HG03039 (cell line): Measurements from ENCODE around the gene PLEKHN1.
"Not testable (repeated sequence)": the region's sequence is repeated elsewhere in the genome, so short reads cannot be mapped to it uniquely, and the experiment has no call there.

Experiments used
- ATAC-seq: cut with Tn5 transposase; IDR thresholded peaks from one replicate; pipeline ENCODE4 v1.9.1; 2021; ENCODE audit warnings: mild to moderate bottlenecking, moderate library complexity; ENCODE audit not compliant: unreplicated experiment

PLEKHN1 gene

DNA sequence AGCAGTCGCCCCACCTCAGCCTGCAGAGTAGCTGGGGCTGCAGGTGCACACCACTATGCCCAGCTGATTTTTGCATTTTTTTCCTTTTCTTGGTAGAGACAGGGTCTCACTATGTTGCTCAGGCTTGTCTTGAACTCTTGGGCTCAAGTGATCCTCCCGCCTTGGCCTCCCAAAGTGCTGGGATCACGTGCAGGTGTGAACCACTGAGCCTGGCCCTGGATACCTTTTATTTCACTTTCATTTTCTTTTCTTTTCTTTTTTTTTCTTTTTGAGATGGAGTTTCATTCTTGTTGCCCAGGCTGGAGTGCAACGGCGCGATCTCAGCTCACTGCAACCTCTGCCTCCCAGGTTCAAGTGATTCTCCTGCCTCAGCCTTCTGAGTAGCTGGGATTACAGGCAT, 25.0 kb downstream of the PLEKHN1 start:
- not testable (repeated sequence) for ATAC-seq

DNA sequence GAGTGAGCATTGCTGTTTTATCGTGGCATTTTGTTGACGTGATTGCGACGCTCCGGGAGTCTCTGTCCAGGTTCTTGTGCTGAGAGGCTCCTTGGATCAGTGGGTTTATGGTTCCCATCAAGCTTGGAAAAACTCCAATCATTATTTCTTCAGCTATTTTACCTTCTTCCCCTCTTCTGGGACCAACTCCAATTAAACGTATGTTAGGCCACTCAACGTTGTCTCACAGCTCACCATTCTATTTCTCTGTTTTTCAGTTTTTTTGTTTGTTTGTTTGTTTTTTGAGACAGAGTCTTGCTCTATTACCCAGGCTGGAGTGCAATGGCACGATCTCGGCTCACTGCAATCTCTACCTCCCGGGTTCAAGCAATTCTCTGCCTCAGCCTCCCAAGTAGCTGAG, 25.6 kb downstream of the PLEKHN1 start:
- ATAC-seq, result no peak

DNA sequence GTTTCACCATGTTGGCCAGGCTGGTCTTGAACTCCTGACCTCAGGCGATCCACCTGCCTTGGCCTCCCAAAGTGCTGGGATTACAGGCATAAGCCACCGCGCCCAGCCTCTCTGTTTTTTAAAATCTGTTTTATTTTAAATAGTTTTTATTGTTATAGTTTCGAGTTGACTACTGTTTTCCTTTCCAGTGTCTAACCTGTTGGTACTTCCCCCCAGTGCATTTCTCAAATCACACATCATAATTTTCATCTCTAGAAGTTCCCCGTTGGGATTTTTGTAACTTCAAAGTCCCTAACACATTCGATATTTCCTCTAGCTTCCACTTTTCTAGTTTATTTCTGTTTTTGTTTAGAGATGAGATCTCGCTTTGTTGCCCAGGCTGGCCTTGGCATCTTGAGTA, 26.1 kb downstream of the PLEKHN1 start:
- no peak for ATAC-seq

DNA sequence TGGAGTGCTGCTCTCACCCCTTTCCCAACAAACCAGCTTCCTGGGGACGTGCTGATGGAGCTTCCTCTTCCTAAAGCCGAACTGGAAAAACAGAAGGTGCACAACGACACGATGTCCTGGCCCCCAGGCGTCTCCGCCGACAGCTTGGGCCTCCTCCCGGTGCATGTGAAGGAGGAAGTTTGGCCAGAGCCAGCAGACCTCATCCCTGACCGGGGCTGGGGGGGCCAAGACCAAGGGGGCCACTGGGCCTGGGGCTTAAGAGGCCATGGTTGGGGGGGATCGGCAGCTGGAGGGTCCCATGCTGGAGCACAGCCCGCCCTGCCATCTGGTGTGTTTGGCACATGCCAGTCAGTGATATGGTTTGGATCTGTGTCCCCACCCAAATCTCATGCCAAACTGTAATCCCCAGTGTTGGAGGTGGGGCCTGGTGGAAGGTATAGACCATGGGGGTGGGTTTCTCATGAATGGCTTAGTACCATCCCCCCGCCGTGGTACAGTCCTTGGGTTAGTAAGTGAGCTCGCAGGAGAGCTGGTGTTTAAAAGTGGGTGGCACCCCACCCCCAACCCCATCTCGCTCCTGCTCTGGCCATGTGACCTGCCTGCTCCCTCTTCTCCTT, 27.2 kb downstream of the PLEKHN1 start:
- no peak for ATAC-seq

DNA sequence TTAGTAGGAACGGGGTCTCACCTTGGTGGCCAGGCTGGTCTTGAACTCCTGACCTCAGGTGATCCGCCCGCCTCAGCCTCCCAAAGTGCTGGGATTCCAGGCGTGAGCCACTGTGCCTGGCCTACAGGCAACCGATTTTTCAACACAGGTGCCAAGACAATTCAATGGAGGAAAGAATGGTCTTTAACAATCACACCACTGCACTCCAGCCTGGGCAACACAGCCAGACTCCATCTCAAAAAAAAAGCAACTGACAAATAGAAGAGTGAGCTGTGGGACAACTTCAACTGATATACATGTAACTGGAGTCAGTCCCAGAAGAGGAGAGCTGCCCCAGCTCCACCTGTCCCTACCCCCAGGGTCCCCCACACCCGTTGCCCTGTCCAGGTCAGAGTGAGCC, 28.3 kb downstream of the PLEKHN1 start:
- not testable (repeated sequence) for ATAC-seq

DNA sequence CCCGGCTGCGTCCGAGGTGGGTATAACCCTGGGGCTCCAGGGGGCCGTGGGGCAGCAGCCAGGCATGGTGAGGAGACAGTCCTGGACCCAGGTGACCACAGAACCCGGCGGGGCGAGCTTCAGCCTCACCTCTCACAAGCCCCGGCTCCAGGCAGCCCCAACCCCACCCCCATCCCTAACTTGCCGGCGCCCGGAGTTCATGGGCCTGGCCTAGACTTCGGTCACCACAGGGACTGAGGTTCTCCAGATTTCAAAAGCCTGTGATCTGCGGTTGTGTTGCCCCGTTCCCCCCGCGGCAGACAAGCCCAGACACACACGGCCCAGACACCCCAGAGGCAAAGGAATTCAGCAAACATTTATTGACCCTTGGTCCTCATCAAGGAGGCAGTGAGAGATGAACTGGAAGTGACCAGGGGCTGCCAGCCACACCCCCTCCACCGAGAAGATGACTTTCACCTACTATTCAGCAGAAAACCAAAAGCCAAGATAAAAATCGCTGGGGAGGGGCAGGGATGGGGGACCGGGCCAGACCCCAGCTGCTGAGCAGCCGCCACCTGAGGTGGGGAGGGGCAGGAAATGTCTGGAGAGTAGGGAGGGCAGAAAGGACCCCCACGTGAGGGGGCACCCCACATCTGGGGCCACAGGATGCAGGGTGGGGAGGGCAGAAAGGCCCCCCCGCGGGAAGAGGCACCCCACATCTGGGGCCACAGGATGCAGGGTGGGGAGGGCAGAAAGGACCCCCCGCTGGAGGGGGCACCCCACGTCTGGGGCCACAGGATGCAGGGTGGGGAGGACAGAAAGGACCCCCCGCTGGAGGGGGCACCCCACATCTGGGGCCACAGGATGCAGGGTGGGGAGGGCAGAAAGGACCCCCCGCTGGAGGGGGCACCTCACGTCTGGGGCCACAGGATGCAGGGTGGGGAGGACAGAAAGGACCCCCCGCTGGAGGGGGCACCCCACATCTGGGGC, 29.7 kb downstream of the PLEKHN1 start:
- ATAC-seq, result no peak

DNA sequence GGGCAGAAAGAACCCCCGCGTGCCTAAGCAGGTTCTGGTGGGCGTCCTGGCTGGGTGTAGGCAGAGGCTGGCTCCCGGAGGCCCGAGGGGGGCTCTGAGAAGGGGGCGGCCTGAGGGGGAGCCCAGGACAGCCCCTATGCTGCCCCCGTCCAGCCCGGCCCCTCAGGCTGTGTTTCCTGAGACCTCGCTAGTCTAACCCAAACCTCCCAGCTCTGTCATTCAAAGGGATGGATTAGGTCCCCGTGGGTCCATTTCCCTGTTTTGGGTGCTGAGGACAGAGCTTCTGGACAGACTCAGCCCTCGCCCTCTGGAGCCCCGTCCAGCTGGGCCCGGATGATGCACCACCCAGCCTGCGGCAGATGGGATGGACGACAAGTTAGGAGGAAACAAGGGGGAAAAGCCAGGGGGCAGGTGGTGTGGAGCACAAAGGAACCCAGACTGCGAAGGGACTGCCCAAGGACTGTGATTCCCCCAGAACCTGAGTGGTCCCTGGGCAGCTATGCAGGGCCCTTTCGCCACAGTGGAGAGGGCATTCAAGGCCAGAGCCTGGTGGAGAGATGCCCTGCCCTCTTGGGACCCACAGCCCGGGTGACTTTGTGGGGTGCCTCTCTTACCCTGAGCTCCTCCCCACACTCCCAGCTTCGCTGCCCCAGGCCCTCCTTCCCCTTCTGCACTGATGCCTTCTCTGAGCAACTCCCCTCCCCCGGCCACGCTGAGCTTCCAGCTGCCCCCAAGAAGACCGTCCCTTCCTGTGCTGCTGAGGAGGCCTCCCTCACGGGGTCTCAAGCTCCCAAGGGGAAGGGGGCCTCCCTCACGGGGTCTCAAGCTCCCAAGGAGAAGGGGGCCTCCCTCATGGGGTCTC, 30.8 kb downstream of the PLEKHN1 start:
- ATAC-seq, result no peak

DNA sequence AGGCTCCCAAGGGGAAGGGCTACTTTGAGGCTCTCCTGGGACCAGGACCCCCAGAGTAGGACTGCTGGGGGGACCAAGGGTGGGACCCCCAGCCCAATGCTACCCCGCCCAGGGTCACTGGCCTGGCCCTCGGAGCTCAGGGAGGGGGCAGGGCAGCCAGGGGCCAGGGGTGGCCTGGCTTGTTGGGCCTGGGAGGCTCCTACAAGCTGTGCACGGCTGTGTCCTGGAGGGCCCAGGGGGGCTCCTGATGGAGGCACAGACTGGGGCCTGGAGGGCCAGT, 31.4 kb downstream of the PLEKHN1 start:
- no peak for ATAC-seq

DNA sequence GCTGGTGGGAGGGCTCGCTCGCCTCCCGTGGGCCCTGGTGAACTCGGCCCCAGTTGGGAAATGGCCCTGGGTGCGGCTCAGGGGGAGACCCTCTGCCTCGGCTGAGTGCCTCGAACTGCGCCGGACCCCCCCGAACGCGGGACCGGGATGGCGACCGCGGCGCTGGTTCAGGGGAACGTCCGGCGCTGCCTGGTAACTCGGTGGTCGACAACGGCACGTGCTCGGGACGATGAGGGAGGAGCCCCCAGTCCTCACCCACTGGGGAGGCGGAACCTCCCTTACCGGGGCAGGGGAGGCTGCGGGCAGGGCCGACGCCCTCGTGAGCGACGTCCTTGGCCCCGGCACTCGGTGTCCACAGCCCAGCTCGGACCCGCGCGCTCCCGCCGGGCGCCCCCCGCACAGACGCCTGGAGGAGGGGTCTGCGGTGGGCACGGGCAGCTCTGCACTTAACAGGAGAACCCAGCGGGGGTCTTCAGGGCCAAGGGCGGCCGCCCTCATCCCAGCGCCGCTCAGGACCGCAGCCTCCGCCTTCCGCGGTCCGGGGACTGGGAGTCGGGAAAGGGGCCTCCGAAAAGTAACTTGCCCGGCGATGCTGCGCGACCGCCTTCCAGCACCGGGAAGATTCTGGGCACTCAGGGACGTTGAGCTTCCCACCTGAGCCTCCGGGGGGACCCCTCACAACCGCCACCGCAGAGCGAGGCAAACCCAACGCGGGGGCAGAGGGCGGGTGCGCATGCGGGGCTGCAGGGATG, 31.9 kb downstream of the PLEKHN1 start:
- no peak for ATAC-seq

DNA sequence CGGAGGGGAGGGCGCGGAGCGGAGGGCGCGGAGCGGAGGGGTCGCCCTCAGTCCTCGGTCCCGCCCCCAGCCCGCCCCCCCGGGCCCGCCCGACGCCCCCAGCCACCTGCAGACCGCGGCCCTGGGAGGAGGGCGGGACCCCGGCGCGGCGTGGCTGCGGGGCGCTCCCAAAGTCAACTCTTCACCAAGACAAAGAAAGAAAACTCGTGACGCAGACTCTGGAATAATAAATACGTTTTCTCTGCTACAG, 32.4 kb downstream of the PLEKHN1 start:
- ATAC-seq, result no peak

DNA sequence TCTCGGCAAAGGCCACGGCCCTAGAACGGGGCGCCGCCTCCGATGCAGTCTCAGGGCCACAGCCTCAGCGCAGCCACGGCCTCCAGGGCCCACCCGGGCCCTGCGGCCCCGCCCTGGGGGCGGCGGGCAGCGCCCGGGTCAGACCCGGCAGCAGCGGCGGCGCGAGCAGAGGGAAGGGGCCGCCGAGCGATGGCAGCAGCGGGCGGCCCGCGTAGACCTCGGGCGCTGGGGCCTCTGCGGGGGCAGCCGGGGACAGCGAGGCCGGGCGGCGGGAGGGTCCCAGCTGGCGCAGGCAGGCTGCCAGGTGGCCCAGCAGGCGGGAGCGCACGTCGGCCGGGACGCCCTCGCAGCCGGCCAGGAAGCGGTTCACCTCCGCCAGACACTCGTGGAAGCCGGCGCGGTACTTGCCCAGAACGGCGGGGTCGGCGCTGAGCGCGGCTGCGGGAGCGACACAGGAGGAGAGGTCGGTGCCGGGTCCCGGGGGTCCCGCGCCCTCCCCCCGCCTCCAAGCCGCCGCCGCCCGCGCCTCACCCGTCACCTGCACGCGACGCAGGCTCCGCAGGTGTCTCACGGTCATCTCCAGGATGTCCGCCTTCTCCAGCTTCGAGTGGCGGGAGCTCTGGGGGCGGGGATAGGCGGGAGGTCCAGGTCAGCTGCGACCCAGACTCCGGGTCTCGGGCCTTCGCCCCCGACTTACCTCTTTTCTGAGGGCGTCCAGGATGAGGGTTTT, 32.9 kb downstream of the PLEKHN1 start:
- ATAC-seq, result no peak

DNA sequence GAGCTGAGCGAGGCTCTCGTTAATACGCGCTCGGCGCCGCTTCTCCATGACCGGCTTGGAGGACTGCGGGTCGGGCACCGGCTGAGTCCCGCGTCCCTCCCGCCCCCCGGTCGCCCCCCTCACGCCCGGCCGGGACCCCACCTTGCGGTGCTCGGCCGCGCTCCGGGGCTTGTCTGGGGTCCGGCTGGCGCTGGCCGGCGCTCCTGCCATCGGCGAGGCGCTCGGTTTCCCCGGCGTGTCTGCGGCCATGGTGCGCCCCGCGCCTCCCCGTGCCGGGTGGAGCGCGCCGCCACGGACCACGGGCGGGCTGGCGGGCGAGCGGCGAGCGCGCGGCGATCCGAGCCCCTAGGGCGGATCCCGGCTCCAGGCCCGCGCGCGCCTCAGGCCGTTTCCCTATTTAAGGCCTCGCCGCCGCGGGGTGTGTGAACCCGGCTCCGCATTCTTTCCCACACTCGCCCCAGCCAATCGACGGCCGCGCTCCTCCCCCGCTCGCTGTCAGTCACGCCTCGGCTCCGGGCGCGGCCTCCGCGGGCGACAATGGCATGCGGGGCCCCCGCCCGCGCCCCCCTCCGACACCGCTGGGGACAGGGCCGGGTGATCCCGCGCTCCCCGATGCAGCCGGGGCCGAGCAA, 33.6 kb downstream of the PLEKHN1 start, which contains the start of gene HES4:
TSS of gene HES4 (minus strand) at position 373 of the 632 bp plus-strand sequence. CDS start at position 249, 124 bp downstream.
- ATAC-seq, result no peak

DNA sequence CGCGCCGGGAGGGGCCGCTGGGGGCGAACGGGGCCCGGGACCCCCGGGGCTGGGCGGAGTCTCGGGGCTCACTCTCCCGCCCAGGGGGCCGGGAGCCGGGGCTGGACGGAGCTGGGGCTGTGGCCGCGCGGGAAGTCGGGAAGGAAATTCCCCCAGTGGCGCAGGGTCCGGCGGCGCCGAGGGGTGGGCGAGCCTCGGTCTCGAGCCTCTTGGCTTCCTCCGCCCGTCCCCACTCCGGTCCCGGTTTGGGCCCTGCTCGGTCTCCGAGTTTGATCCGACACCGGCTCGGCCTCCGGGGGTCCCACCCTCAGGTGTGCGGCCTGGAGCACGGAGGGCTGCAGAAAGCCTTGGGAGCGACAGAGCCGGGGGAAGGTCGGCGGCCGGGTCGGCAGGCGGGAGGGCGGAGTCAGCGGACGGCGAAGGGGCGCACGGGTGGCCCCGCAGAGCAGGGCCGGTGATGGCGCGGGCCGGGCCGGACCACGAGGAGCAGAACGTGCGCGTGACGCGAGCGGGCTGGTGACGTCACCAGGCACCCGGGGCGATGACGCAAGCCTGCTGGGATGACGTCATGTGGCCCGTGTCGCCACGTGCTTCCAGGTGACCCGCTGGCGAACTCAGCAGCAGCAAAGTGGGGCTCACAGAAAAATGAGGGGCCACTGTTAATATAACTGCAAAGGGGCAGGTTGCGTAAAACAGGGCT, 34.2 kb downstream of the PLEKHN1 start:
- ATAC-seq, result no peak

DNA sequence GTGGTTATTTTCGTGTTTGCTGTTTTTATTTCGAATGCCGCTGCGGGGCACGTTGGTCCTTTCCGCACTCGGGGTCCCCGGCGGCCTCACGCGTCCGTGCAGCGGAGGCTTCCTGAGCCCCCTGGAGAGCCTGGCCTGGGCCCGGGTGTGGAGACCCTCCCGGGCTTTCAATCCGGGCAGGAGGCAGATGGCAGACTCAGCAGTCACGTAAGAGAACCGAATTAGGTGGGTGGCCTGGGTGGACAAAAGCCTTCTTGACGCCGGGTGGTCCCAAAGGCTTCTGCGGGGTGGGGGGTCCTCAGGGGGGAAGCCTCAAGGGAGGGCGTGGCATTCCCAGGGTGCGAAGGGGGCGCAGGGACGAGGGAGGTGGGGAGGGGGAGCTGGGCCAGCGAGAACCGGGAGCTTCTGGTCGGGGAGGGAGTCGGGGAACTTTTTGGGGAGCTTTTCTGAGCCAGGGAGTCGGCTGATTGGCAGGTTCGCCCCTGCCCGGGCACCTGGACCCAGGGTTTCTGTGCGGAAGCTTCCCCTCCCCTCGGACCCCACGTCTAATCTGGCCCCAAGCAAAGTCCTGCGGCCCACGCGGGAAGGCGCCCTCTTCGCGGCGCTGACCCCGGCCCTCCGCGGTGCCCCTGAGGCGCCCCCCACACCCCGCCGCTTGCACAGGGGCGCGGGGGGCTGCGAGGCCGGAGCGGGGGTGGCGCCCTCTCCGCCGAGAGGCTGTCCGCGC, 34.9 kb downstream of the PLEKHN1 start:
- ATAC-seq, result no peak

DNA sequence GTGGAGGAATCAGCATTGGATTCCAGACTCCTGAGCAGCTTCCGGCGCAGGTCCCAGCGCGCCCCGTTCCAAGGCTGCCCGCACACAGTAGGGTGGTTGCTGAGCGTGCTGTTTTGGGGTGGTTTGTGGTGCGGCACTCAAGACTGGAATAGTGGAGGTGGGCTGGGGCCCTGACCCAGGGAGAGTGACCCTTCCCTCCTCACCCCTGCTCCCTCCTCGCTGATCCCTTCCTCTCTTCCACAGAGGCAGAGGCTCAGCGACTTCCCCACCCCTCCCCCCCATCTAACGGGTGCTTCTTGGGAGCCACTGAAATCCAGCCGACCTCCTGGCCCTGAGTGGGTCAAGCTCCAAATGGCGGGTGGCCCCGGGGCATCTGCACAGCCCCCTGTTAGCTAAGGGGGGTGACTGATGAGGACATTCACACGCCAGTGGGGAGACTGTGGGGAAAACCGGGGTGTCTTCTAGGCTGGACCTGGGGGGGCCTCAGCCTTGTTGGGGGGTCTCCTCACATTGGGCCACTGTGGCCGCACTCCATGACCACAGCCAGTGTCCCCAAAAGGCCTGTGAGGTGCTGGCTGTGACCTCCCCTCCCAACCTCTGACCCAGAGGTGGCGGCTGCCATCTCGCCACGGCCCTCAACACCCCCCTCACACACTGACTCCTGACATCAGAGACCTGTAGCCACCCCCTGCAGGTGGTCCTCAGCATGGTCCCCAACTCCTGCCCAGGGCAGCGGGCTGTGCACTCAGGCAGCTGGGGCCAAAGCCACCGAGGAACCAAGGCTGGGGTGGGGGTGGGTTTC, 37.5 kb downstream of the PLEKHN1 start:
- no peak for ATAC-seq

DNA sequence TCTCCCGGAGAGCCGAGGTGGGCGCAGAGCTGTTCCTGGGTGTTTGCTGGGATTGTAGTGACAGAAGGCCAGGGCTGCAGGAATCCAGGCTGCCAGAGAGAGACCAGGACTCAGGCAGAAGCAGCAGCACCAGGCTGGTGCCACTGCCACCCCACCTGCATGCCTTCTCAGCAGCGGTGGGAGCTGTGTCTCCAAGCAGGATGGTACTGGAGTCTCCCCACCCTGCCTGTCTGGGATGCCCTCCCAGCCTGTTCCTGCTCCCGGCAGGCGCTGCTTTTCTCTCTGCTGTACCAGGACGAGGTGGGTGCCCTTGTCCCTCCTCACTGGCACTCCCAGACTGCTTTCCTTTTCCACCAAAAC, 38.1 kb downstream of the PLEKHN1 start:
- no peak for ATAC-seq

DNA sequence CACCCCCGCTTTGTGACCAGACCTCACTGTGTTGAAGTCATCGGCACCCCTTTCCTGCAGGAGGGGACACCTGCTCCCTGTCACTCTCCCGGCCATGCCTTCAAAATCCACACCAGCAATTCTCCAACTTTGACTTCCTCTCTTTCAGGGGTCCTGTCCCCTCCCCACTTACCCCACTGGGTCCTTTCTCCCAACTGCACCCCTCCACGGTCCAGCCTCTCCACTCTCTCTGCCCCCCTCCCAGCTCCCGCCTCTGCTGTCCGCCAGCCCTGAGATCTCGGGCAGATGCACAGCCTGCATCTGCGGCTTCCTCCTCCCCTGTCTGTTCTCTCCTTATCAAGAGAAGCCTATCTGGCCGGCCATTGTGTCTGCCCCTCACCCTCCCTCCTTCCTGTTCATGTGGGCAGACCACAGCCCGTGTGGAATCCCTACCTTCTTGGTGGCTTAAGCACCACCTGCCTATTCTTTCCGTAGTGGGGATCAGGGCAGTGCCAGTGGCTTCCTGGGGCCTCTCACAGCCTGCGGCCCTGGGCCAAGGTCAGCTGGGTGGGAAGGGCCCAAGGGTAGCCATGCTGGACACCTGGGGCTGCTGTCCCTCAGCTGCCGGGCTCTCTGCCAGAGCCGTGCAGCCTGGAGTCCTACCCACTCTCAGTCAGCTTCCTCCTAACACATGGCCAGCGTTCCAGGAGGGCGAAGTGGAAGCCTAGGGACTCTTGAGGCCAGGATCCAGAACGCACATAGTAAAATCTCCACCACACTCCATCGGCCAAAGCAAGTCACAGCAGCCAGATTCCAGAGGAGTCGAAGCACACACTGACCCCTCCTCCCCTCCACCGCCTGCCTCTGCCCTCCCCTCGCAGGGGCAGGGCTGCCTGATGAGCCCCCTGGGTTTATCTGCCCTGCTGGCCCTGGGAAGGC, 38.8 kb downstream of the PLEKHN1 start:
- no peak for ATAC-seq
